B cell (primary cell): Measurements from ENCODE around the gene HDAC9. TPM values are rescaled to one million over a fixed set of nuclear protein-coding genes. Genes with fewer than 3 reads are reported as not detected.

Source experiments
- ATAC-seq: fragments of 200-7000 bp; cut with Tn5 transposase; one replicate; pipeline ENCODE4 v1.10.0; 2021; ENCODE audit warnings: low read depth, mild to moderate bottlenecking, moderate number of reproducible peaks, moderate library complexity
- CTCF ChIA-PET: fragments of 350-600 bp; sonication (Branson Sonifier 250); formaldehyde crosslinking; loops from one replicate; lab custom pipeline; 2021; ENCODE audit warnings: antibody characterized with exemption, inconsistent platforms; lab: Charles Lee
- POLR2A ChIA-PET: fragments of 350-600 bp; sonication (Branson Sonifier 250); formaldehyde crosslinking; loops from one replicate; lab custom pipeline; 2021; ENCODE audit warnings: antibody characterized with exemption; lab: Charles Lee
- DNase-seq: peaks from one replicate; pipeline ENCODE4 v3.0.0; 2013
- H2AFZ ChIP-seq: 2 replicates; pipeline ENCODE4 v1.6.1; 2012; ENCODE audit warnings: mild to moderate bottlenecking, low read depth, low read length; ENCODE audit not compliant: insufficient read depth, poor library complexity, severe bottlenecking
- H3K27ac ChIP-seq, 2 donors: 1 replicate in 1 of 2; 2 replicates in 1 of 2; pipeline ENCODE4 v1.5.1; 2012 to 2013; ENCODE audit warnings: low read length in 2 of 2, mild to moderate bottlenecking in 2 of 2, moderate library complexity in 1 of 2
- H3K27me3 ChIP-seq, 4 experiments: fragments of 200-600 bp in 1 of 4; sonication (generic) in 1 of 4; replicated peaks in 1 of 4; 1 replicate in 2 of 4; 2 replicates in 2 of 4; pipeline versions ENCODE4 v1.6.1 to v1.7.0; 2013 to 2016; ENCODE audit warnings: low read length in 3 of 4, mild to moderate bottlenecking in 2 of 4, mixed read lengths in 1 of 4, moderate library complexity in 1 of 4; ENCODE audit not compliant: insufficient read depth in 4 of 4, control insufficient read depth in 3 of 4; ENCODE audit errors: control extremely low read depth in 1 of 4
- H3K36me3 ChIP-seq, 2 experiments: replicated peaks in 1 of 2; 1 replicate in 1 of 2; 2 replicates in 1 of 2; pipeline versions ENCODE4 v1.6.1 to v1.7.1; 2013; ENCODE audit warnings: low read length in 1 of 2; ENCODE audit not compliant: insufficient read depth in 2 of 2, control insufficient read depth in 1 of 2; ENCODE audit errors: control extremely low read depth in 1 of 2, extremely low read depth in 1 of 2
- H3K4me1 ChIP-seq, 2 donors: fragments of 200-600 bp in 1 of 2; sonication (generic) in 1 of 2; 1 replicate in 1 of 2; 2 replicates in 1 of 2; pipeline versions ENCODE4 v1.5.1 to v1.6.1; 2013 to 2017; ENCODE audit warnings: low read length in 2 of 2; ENCODE audit not compliant: control insufficient read depth in 2 of 2, insufficient read depth in 2 of 2
- H3K4me2 ChIP-seq: replicated peaks from 2 replicates; pipeline ENCODE3; 2012; ENCODE audit warnings: mild to moderate bottlenecking, low read depth, low read length; ENCODE audit not compliant: poor library complexity, severe bottlenecking
- H3K4me3 ChIP-seq, 5 experiments: fragments of 200-600 bp in 1 of 5; sonication (generic) in 1 of 5; 1 replicate in 3 of 5; 2 replicates in 2 of 5; pipeline versions ENCODE4 v1.5.1 to v1.7.0; 2011 to 2016; ENCODE audit warnings: low read length in 4 of 5, mild to moderate bottlenecking in 4 of 5, low read depth in 2 of 5, control low read depth in 1 of 5, moderate library complexity in 1 of 5; ENCODE audit not compliant: insufficient read depth in 1 of 5; ENCODE audit errors: control extremely low read depth in 1 of 5, extremely low read depth in 1 of 5
- H3K79me2 ChIP-seq: fragments of 200-600 bp; sonication (generic); one replicate; pipeline ENCODE4 v1.6.0; 2016; ENCODE audit warnings: low read length; ENCODE audit not compliant: control insufficient read depth, insufficient read depth
- H3K9ac ChIP-seq: fragments of 200-600 bp; sonication (generic); 2 replicates; pipeline ENCODE4 v1.6.1; 2017; ENCODE audit warnings: mild to moderate bottlenecking, low read length, moderate library complexity
- H3K9me3 ChIP-seq, 3 donors: one replicate each; pipeline versions ENCODE4 v1.6.1 to v1.7.1; 2013; ENCODE audit warnings: low read length in 2 of 3; ENCODE audit not compliant: control insufficient read depth in 2 of 3, insufficient read depth in 1 of 3; ENCODE audit errors: control extremely low read depth in 1 of 3
- H4K20me1 ChIP-seq: 2 replicates; pipeline ENCODE4 v1.6.0; 2012; ENCODE audit warnings: mild to moderate bottlenecking, low read length; ENCODE audit not compliant: insufficient read depth, control insufficient read depth, poor library complexity, severe bottlenecking
- H3K27ac Mint-ChIP-seq: one replicate; pipeline ENCODE4 v1.8.0; 2021; ENCODE audit warnings: mixed read lengths
- H3K27me3 Mint-ChIP-seq: one replicate; pipeline ENCODE4 v1.8.0; 2021; ENCODE audit warnings: mixed read lengths
- H3K4me1 Mint-ChIP-seq: one replicate; pipeline ENCODE4 v1.8.0; 2021; ENCODE audit warnings: mixed read lengths
- H3K4me3 Mint-ChIP-seq: one replicate; pipeline ENCODE4 v1.8.0; 2021; ENCODE audit warnings: mixed read lengths
- H3K9me3 Mint-ChIP-seq: one replicate; pipeline ENCODE4 v1.8.0; 2022; ENCODE audit warnings: mixed read lengths; ENCODE audit not compliant: insufficient read depth
- EZH2 ChIP-seq: IDR thresholded peaks from 2 replicates; pipeline ENCODE4 v1.6.1; 2012; ENCODE audit warnings: borderline replicate concordance, low read depth, mild to moderate bottlenecking, moderate library complexity, low read length; ENCODE audit not compliant: insufficient read depth, poor library complexity, severe bottlenecking
- WGBS: methylation state at CpG from one replicate; pipeline ENCODE4 v1.1.5; 2013; ENCODE audit warnings: missing lambda C conversion rate; ENCODE audit not compliant: insufficient coverage; 5-methylcytosine and 5-hydroxymethylcytosine counted together
- intact Hi-C: fragments of 100-400 bp; cut with micrococcal nuclease; formaldehyde crosslinking; loops from one replicate; pipeline ENCODE4 v1.10.0; 2022
- polyA plus RNA-seq: library from polyadenylated mRNA; depleted of rRNA; stranded (reverse); fragments of >200 nt; gene quantifications from 2 replicates; pipeline ENCODE4 v1.2.3, GENCODE V29; 2012
- total RNA-seq, 2 donors: library from RNA; stranded (reverse); fragments of 120-200 nt in 1 of 2; gene quantifications; 1 replicate in 1 of 2; 2 replicates in 1 of 2; pipeline versions ENCODE4 v1.2.3 to v1.2.4, GENCODE V29; 2013 to 2022
- TF ChIP-seq, protein P1 (sequence below): fragments of 200-600 bp; IDR thresholded peaks from one replicate; pipeline ENCODE4 v1.8.0; 2022; ENCODE audit warnings: antibody characterized with exemption, mild to moderate bottlenecking

Gene HDAC9
- total and polyA plus RNA-seq, 2 donors (not counting 1 experiment from before 2014, with no cell fraction given), result 49.1 to 64.8 TPM

DNA sequence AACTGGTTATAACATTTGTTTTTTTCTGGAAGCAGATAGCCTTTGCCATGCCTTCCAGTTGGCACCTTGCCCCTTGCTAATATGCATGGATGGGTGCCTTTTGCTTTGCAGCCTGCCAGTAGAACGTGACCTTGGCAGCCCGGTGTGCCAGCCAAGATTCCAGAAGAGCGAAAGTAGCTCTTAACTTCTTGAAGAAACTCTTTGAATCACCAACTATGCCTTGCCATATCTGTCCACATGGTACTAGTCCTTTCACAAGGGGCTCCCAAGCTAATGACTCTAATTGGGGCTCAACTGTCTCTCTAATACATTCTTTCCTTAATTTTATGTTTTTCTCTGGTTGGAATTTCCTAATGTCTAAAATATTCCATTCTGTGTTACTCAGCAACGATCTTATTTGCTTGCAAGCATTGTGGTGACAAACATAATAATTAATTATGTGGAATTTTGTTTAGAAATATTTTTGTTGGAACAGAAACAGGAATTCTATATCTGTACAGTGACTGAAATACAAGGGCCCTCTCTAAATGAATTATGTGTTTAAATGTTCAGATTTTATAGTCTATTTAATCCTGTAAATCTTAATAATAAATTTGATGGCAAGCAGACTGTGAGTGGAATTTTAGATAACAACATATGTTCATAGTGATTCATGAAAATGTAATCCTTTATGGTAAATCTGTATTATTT lies 45.8 kb downstream of the HDAC9 start:
- H3K4me3 Mint-ChIP-seq, result no peak overlapping the region
- H3K27me3 ChIP-seq, result no peaks in the 10 kb centered on the region
- H3K9me3 ChIP-seq, result no peaks in the 10 kb centered on the region
- H4K20me1 ChIP-seq, result no peaks in the 10 kb centered on the region
- no peaks in the 10 kb centered on the region for H3K27me3 Mint-ChIP-seq
- ChIA-PET POLR2A (interaction anchor here (0.6 kb wide), 1 partner anchor 1689 kb away, joined by 5 read pairs; no protein-coding TSS in a partner anchor), CTCF (no interaction called here)
- peaks cover 9 to 21% of the 10 kb centered on the region in 2 donors for H3K4me1 ChIP-seq
- H3K27ac Mint-ChIP-seq, result no peak overlapping the region
- no peak overlapping the region for H3K4me2 ChIP-seq
- ATAC-seq, result no peak
- H3K79me2 ChIP-seq, result peaks cover 91% of the 10 kb centered on the region
- H3K9ac ChIP-seq, result no peak overlapping the region
- no peak for TF ChIP-seq EZH2
- TF ChIP-seq, protein P1, sequence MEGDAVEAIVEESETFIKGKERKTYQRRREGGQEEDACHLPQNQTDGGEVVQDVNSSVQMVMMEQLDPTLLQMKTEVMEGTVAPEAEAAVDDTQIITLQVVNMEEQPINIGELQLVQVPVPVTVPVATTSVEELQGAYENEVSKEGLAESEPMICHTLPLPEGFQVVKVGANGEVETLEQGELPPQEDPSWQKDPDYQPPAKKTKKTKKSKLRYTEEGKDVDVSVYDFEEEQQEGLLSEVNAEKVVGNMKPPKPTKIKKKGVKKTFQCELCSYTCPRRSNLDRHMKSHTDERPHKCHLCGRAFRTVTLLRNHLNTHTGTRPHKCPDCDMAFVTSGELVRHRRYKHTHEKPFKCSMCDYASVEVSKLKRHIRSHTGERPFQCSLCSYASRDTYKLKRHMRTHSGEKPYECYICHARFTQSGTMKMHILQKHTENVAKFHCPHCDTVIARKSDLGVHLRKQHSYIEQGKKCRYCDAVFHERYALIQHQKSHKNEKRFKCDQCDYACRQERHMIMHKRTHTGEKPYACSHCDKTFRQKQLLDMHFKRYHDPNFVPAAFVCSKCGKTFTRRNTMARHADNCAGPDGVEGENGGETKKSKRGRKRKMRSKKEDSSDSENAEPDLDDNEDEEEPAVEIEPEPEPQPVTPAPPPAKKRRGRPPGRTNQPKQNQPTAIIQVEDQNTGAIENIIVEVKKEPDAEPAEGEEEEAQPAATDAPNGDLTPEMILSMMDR, result no peak
- no peaks in the 10 kb centered on the region for H3K9me3 Mint-ChIP-seq
- H3K36me3 ChIP-seq, result peaks cover 0 to 9% of the 10 kb centered on the region in 2 experiments
- peaks cover 51% of the 10 kb centered on the region for H3K4me1 Mint-ChIP-seq
- H3K27ac ChIP-seq, result no peak overlapping the region
- H3K4me3 ChIP-seq, result no peak overlapping the region
- H2AFZ ChIP-seq, result no peak overlapping the region
- WGBS, result 100% methylated on average over 3 of the region's 4 CpGs
- DNase-seq, result no peak
- intact Hi-C loops, result no loop called here

DNA sequence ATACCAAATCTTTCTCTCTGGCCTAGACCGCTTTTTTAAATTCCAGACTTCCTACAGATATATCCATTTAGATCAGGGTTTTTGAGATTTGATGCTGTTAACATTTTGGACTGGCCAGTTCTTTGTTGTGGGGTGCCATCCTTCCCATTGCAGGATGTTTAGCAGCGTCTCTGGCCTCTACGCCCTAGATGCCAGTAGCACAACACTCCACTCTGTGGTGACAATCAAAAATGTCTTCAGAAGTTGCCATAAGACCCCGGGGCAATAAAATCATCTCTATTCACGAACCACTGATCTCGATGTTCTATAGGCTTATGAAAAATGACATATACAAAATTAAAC lies 46.3 kb downstream of the HDAC9 start:
- Histone ChIP-seq H3K79me2 (peaks cover 91% of the 10 kb centered on the region), H3K36me3 (peaks cover 0 to 9% of the 10 kb centered on the region in 2 experiments), H3K4me1 (peaks cover 9 to 21% of the 10 kb centered on the region in 2 donors), H3K27me3 (no peaks in the 10 kb centered on the region), H3K27ac (no peak overlapping the region), H4K20me1 (no peaks in the 10 kb centered on the region), H2AFZ (no peak overlapping the region), H3K9me3 (no peaks in the 10 kb centered on the region), H3K9ac (no peak overlapping the region), H3K4me2 (no peak overlapping the region), H3K4me3 (no peak overlapping the region)
- no peak overlapping the region for H3K27ac Mint-ChIP-seq
- H3K4me1 Mint-ChIP-seq, result peaks cover 55% of the 10 kb centered on the region
- no peaks in the 10 kb centered on the region for H3K9me3 Mint-ChIP-seq
- ChIA-PET POLR2A (interaction anchor here (0.6 to 0.9 kb wide), 2 partner anchors 10 to 1690 kb away, joined by 3 to 5 read pairs; no protein-coding TSS in a partner anchor), CTCF (no interaction called here)
- TF ChIP-seq EZH2, result no peak
- intact Hi-C loops, result no loop called here
- no peaks in the 10 kb centered on the region for H3K27me3 Mint-ChIP-seq
- ATAC-seq, result no peak
- WGBS, result 100% methylated on average over 2 of the region's 6 CpGs
- no peak overlapping the region for H3K4me3 Mint-ChIP-seq
- DNase-seq, result no peak
